Measurements from ENCODE around the gene TBC1D1.

DNA sequence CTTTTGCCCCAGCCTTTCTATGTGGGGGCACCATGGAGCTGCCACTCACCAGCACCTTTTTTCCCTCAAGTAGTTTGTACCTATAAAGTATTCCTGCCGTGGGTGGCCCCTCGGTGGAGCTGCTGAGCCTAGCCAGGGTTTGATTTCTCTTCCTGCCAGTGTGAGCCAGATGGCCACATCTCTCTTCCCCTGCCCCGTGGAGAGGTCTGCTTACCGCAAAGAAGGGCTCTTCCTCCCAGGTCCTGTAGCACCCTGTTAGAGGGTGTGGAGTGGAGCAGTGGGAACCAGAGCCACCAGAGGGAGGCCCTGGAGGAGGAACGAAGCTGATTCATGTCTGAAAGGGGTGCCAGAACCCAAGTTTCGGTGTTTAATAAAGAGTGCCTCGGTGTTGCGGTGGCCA, 164.7 kb downstream of the TBC1D1 start:
- TF ChIP-seq, protein P1, sequence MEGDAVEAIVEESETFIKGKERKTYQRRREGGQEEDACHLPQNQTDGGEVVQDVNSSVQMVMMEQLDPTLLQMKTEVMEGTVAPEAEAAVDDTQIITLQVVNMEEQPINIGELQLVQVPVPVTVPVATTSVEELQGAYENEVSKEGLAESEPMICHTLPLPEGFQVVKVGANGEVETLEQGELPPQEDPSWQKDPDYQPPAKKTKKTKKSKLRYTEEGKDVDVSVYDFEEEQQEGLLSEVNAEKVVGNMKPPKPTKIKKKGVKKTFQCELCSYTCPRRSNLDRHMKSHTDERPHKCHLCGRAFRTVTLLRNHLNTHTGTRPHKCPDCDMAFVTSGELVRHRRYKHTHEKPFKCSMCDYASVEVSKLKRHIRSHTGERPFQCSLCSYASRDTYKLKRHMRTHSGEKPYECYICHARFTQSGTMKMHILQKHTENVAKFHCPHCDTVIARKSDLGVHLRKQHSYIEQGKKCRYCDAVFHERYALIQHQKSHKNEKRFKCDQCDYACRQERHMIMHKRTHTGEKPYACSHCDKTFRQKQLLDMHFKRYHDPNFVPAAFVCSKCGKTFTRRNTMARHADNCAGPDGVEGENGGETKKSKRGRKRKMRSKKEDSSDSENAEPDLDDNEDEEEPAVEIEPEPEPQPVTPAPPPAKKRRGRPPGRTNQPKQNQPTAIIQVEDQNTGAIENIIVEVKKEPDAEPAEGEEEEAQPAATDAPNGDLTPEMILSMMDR (optimal IDR thresholded peaks at IDR 0.05 in 1 of 3, IDR thresholded peaks at IDR 0.05 in 1 of 3, conservative IDR thresholded peaks at IDR 0.05 in 1 of 3; ENCODE audit: extremely low read depth in 1 of 3, insufficient read depth in 2 of 3, low read length in 3 of 3), result no peak
- no peak for TF ChIP-seq EZH2 (IDR thresholded peaks at IDR 0.05; ENCODE audit: low read length)

All from keratinocyte (primary cell).